ENCODE measurements around the gene TTF2.

The TTF2 gene

DNA sequence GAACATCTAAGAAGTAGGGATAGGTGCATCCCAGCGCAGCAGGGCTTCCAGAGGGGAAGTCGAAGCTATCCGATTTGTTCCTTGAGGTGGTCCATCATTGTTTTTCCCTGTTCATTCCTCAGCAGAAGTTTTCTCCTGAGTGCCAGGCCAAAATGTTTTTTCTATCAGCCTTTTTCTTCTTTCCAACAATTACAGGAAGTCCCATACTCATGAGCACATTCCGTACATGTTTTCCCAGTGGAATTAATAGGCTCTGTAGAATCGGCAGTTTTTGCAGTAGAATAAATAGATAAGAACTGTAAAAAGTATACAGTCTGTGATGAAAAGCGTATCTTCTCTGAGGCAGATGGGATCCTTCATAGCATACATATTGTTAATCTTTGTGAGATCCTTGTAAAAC is 33.8 kb upstream of the TTF2 start:
- WGBS, 2 experiments = 98% methylated on average over 6 of the region's 6 CpGs
- Histone ChIP-seq H3K4me3 (ENCODE audit: insufficient read depth, low read depth, low read length) (no peak overlapping the region), H3K36me3 (ENCODE audit: control insufficient read depth, insufficient read depth, low read length) (no peaks in the 10 kb centered on the region), H3K27me3 (ENCODE audit: control insufficient read depth, insufficient read depth, low read length, poor library complexity, severe bottlenecking) (no peaks in the 10 kb centered on the region), H3K9me3 (ENCODE audit: control insufficient read depth, low read length) (no peaks in the 10 kb centered on the region), H3K27ac (ENCODE audit: insufficient read depth, low read depth, low read length, poor library complexity, severe bottlenecking) (no peak overlapping the region), H3K4me1 (ENCODE audit: control insufficient read depth, insufficient read depth, low read length) (no peaks in the 10 kb centered on the region)

DNA sequence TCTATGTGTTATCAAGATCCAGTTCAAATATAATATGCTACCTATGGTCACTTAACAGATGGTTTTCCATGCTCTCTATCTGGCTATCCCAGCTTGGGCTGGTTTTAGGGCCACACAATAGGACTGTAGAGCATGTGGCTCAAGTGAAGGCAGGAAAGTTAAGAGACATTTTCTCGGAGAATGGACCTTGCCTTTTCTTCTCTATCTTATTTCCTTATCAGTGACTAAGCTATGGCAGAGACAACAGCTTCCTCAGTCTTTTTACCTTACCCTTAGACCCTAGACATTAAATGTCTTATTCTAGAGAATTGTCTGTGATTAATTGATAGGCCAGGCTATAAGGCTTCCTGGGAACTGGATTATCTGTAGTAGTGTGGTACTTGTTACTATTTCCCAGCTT is 30.4 kb upstream of the TTF2 start:
- WGBS, 2 experiments = 57 to 90% methylated on average over 1 of the region's 1 CpG

DNA sequence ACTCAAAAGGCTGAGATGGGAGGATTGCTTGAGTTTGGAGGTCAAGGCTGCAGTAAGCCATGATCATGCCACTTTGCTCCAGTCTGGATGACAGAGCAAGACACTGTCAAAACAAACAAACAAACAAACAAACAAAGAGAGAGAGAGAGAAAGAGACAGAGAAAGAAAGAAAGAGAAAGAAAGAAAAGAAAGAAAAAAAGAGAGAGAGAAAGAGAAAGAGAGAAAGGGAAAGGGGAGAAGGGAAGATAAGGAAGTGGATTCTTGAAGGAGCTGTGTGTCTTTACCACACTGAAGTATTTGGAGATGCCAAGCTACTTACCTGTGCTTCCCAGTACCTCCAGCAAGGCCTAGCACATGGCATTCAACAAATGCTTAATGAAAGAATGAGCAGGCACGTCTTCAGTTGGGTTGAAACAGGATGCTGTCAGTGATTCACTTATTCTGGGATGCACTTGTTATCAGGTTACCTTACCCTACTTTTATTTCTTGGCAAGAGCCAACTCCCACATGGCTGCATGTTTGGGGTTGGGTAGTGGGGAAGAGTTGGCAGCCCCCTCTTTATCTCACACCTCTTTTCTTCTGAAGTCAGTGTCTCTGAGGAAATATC is 29.8 kb upstream of the TTF2 start:
- 80% methylated on average over 1 of the region's 1 CpG for WGBS, 2 experiments
- Histone ChIP-seq H3K27me3 (ENCODE audit: control insufficient read depth, insufficient read depth, low read length, poor library complexity, severe bottlenecking) (no peaks in the 10 kb centered on the region), H3K4me3 (ENCODE audit: insufficient read depth, low read depth, low read length) (no peak overlapping the region), H3K9me3 (ENCODE audit: control insufficient read depth, low read length) (no peaks in the 10 kb centered on the region), H3K4me1 (ENCODE audit: control insufficient read depth, insufficient read depth, low read length) (no peaks in the 10 kb centered on the region), H3K27ac (ENCODE audit: insufficient read depth, low read depth, low read length, poor library complexity, severe bottlenecking) (no peak overlapping the region), H3K36me3 (ENCODE audit: control insufficient read depth, insufficient read depth, low read length) (no peaks in the 10 kb centered on the region)

More for the DNA sequence above, 30.4 kb upstream of the TTF2 start:
- no peak overlapping the region for H3K27ac ChIP-seq (ENCODE audit: insufficient read depth, low read depth, low read length, poor library complexity, severe bottlenecking)
- no peak overlapping the region for H3K4me3 ChIP-seq (ENCODE audit: insufficient read depth, low read depth, low read length)
- H3K36me3 ChIP-seq (ENCODE audit: control insufficient read depth, insufficient read depth, low read length) = no peaks in the 10 kb centered on the region
- no peaks in the 10 kb centered on the region for H3K27me3 ChIP-seq (ENCODE audit: control insufficient read depth, insufficient read depth, low read length, poor library complexity, severe bottlenecking)
- H3K4me1 ChIP-seq (ENCODE audit: control insufficient read depth, insufficient read depth, low read length) = no peaks in the 10 kb centered on the region
- no peaks in the 10 kb centered on the region for H3K9me3 ChIP-seq (ENCODE audit: control insufficient read depth, low read length)

DNA sequence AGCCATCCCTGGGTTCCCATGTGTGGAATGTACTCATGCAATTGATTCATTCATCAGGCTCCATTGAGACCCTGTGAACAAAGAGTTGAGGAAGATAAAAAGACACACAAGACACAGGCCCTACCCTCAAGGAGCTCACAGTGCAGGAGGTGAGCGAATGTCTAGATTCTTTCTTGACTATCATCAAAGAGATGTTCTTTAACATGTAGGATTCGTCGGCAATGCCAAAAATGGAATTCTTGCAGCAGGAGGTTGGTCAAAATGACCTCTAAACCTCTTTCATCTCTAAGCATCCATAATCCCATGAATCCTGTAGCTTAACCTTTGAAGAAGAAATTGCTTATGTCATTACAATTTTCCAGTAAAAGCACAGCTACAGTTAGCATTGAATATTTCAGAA is 27.9 kb upstream of the TTF2 start:
- WGBS, 2 experiments = 87 to 94% methylated on average over 3 of the region's 3 CpGs
- H3K27me3 ChIP-seq (ENCODE audit: control insufficient read depth, insufficient read depth, low read length, poor library complexity, severe bottlenecking) = no peaks in the 10 kb centered on the region
- no peaks in the 10 kb centered on the region for H3K36me3 ChIP-seq (ENCODE audit: control insufficient read depth, insufficient read depth, low read length)
- no peaks in the 10 kb centered on the region for H3K9me3 ChIP-seq (ENCODE audit: control insufficient read depth, low read length)
- H3K27ac ChIP-seq (ENCODE audit: insufficient read depth, low read depth, low read length, poor library complexity, severe bottlenecking) = no peak overlapping the region
- H3K4me3 ChIP-seq (ENCODE audit: insufficient read depth, low read depth, low read length) = no peak overlapping the region
- H3K4me1 ChIP-seq (ENCODE audit: control insufficient read depth, insufficient read depth, low read length) = no peaks in the 10 kb centered on the region

DNA sequence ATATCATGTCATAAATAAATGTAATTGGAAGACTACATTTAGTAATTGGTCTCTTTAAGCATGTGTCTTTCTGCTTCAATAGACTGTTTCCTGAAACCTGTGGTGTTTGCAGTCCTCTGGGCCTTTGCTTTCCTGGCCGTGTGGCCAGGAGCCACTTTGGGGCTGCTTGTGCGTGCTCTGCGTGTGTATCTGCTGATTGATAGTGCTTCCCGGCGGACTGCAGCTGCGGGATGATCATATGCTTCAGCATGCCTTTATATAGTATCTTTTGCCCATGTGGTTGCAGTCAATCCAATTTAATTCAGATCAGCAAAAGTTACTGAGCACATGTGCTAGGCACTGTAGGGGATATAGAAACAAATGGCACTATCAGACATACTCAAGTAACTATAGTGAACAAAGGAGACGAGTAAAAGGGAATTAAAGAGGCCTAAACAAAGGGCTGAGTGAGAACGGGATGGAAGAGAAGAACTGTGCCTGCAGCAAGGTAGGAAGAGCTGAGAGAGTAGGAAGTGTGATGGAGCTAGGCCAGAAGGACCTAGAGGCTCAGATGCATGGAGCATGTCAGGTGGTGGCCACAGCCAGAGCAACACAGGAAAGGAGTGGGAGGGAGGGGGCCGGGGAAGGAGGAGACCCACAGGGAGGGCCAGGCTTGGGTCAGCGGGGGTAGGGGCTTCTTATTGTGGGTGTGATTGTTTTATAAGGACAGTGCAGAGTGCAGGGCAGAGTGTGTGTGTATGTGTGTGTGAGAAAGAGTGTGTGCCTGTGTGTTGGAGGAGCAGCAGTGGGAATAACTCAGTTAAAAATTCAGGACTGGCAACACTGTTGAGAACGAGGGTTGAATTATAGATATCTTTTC is 27.2 kb upstream of the TTF2 start:
- WGBS, 2 experiments = 87 to 90% methylated on average over 11 of the region's 11 CpGs
- no peak overlapping the region for H3K4me3 ChIP-seq (ENCODE audit: insufficient read depth, low read depth, low read length)
- no peaks in the 10 kb centered on the region for H3K36me3 ChIP-seq (ENCODE audit: control insufficient read depth, insufficient read depth, low read length)
- H3K27me3 ChIP-seq (ENCODE audit: control insufficient read depth, insufficient read depth, low read length, poor library complexity, severe bottlenecking) = no peaks in the 10 kb centered on the region
- no peaks in the 10 kb centered on the region for H3K9me3 ChIP-seq (ENCODE audit: control insufficient read depth, low read length)
- no peak overlapping the region for H3K27ac ChIP-seq (ENCODE audit: insufficient read depth, low read depth, low read length, poor library complexity, severe bottlenecking)
- H3K4me1 ChIP-seq (ENCODE audit: control insufficient read depth, insufficient read depth, low read length) = no peaks in the 10 kb centered on the region

DNA sequence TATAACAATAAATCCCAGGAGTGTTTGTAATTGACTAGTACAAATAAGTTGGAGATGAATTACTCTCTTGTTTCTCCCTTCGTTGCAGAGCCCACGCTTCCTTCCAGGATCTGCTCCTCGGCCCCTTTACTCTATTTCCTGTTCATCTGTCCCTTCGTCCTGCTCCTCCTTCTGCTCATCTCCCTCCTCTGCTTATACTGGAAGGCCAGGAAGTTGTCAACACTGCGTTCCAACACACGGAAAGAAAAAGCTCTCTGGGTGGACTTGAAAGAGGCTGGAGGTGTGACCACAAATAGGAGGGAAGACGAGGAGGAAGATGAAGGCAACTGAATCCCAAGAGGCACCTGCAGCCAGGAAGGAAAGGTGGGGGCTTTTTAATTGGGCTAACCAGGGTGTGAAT is 26.4 kb upstream of the TTF2 start:
- 91 to 92% methylated on average over 7 of the region's 7 CpGs for WGBS, 2 experiments
- Histone ChIP-seq H3K4me1 (ENCODE audit: control insufficient read depth, insufficient read depth, low read length) (no peaks in the 10 kb centered on the region), H3K27me3 (ENCODE audit: control insufficient read depth, insufficient read depth, low read length, poor library complexity, severe bottlenecking) (no peaks in the 10 kb centered on the region), H3K9me3 (ENCODE audit: control insufficient read depth, low read length) (no peaks in the 10 kb centered on the region), H3K36me3 (ENCODE audit: control insufficient read depth, insufficient read depth, low read length) (no peaks in the 10 kb centered on the region), H3K27ac (ENCODE audit: insufficient read depth, low read depth, low read length, poor library complexity, severe bottlenecking) (no peak overlapping the region), H3K4me3 (ENCODE audit: insufficient read depth, low read depth, low read length) (no peak overlapping the region)

DNA sequence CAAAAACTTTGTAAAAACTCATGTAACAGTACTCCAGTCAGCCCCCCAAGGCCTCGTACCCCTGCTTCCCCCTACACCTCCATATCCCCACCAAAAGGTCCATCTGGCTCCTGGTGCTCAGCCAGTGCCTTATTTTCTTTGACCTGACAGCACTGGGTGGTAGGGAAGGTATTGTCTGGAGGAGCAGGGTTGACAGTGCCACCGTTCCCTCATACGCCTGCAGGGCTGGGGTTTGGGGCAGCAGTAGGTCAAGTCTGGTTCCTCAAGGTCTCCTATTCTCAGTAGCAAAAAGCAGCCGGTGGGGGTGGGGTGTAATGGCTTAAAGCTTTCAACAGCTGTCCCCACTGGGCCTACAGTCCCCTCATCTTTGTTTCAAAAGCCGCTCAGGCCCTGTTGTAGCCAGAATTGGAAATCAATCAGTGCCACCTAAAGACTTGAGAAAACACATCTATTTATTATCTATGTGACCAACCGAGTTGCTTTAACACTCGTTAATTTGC is 25.3 kb upstream of the TTF2 start:
- H3K9me3 ChIP-seq (ENCODE audit: control insufficient read depth, low read length) = no peaks in the 10 kb centered on the region
- no peak overlapping the region for H3K4me3 ChIP-seq (ENCODE audit: insufficient read depth, low read depth, low read length)
- H3K27me3 ChIP-seq (ENCODE audit: control insufficient read depth, insufficient read depth, low read length, poor library complexity, severe bottlenecking) = no peaks in the 10 kb centered on the region
- H3K36me3 ChIP-seq (ENCODE audit: control insufficient read depth, insufficient read depth, low read length) = no peaks in the 10 kb centered on the region
- no peak overlapping the region for H3K27ac ChIP-seq (ENCODE audit: insufficient read depth, low read depth, low read length, poor library complexity, severe bottlenecking)
- no peaks in the 10 kb centered on the region for H3K4me1 ChIP-seq (ENCODE audit: control insufficient read depth, insufficient read depth, low read length)
- WGBS, 2 experiments = 85% methylated on average over 6 to 7 of the region's 7 CpGs

DNA sequence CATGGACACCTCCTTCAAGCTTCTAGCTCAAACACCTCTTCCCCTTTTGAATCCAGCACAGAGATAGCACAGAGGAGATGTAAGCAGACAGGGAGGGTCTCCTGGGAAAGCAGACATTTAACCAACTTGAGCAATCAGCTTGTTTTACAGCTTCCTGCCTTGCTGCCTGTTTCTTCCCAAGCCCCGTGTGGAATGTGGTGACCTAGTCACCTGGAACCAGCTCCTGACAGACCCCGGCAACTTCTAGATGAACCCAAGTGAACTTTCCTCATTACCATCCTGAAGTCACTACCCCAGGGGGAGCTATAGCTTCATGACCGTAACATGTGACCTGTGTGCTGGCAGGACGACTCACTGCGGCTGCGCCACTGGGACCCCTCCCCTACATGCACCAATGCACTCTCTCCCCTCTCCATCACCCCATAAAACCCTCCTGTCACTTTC is 24.1 kb upstream of the TTF2 start:
- Histone ChIP-seq H3K27me3 (ENCODE audit: control insufficient read depth, insufficient read depth, low read length, poor library complexity, severe bottlenecking) (no peaks in the 10 kb centered on the region), H3K27ac (ENCODE audit: insufficient read depth, low read depth, low read length, poor library complexity, severe bottlenecking) (no peak overlapping the region), H3K36me3 (ENCODE audit: control insufficient read depth, insufficient read depth, low read length) (no peaks in the 10 kb centered on the region), H3K9me3 (ENCODE audit: control insufficient read depth, low read length) (no peaks in the 10 kb centered on the region), H3K4me1 (ENCODE audit: control insufficient read depth, insufficient read depth, low read length) (no peaks in the 10 kb centered on the region), H3K4me3 (ENCODE audit: insufficient read depth, low read depth, low read length) (no peak overlapping the region)
- 83 to 85% methylated on average over 6 of the region's 6 CpGs for WGBS, 2 experiments

DNA sequence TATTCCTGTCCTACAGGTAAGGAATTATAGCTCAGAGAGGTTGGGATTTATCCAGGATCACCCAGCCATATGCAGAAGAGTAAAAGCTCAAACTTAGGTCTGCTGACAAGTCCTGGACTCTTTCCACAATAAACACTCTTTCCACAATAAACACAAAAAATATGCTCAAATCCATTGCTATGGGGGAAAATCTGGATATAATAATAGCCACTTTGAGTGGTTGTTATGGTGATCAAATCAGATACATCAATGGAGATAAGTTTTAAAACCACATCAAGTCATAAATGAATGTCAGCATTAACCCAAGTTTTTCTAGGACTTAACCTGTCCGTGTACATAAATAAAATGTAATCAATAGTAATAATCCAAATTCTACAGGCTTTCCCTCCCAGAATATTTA is 22.3 kb upstream of the TTF2 start:
- H3K4me3 ChIP-seq (ENCODE audit: insufficient read depth, low read depth, low read length) = no peak overlapping the region
- no peaks in the 10 kb centered on the region for H3K4me1 ChIP-seq (ENCODE audit: control insufficient read depth, insufficient read depth, low read length)
- H3K36me3 ChIP-seq (ENCODE audit: control insufficient read depth, insufficient read depth, low read length) = no peaks in the 10 kb centered on the region
- 100% methylated on average over 1 of the region's 1 CpG for WGBS, 2 experiments
- no peaks in the 10 kb centered on the region for H3K27me3 ChIP-seq (ENCODE audit: control insufficient read depth, insufficient read depth, low read length, poor library complexity, severe bottlenecking)
- no peaks in the 10 kb centered on the region for H3K9me3 ChIP-seq (ENCODE audit: control insufficient read depth, low read length)
- no peak overlapping the region for H3K27ac ChIP-seq (ENCODE audit: insufficient read depth, low read depth, low read length, poor library complexity, severe bottlenecking)

DNA sequence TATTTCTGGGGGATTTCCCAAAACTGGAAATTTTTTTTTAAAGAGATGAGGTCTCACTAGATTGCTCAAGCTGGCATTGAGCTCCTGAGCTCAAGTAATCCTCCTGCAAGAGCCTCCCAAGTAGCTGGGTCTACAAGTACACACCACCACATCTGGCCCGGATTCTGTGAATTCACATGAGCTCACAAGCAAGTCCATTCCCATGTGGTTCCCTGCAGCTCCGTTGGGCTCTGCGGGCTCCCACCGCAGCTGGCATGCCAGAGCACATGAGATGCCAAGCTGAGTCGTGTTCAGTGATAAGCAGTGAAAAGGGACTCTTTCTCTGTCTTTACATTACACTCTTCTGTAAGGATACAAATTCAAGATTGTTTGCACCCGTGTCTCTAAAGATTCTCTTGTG is 21.9 kb upstream of the TTF2 start:
- Histone ChIP-seq H3K9me3 (ENCODE audit: control insufficient read depth, low read length) (no peaks in the 10 kb centered on the region), H3K27ac (ENCODE audit: insufficient read depth, low read depth, low read length, poor library complexity, severe bottlenecking) (no peak overlapping the region), H3K27me3 (ENCODE audit: control insufficient read depth, insufficient read depth, low read length, poor library complexity, severe bottlenecking) (no peaks in the 10 kb centered on the region), H3K4me3 (ENCODE audit: insufficient read depth, low read depth, low read length) (no peak overlapping the region), H3K36me3 (ENCODE audit: control insufficient read depth, insufficient read depth, low read length) (no peaks in the 10 kb centered on the region), H3K4me1 (ENCODE audit: control insufficient read depth, insufficient read depth, low read length) (no peaks in the 10 kb centered on the region)
- 91 to 94% methylated on average over 6 of the region's 6 CpGs for WGBS, 2 experiments
